Hematopoietic multipotent progenitor cell treated with erythropoietin and hydrocortisone succinate and interleukin-3 and kit ligand, for 4 days (in vitro differentiated cells): Measurements from ENCODE around the gene BSCL2.
A peak's percentile ranks its signal among the peaks of the same experiment; 100 is the strongest.
"Not testable (repeated sequence)": the region's sequence is repeated elsewhere in the genome, so short reads cannot be mapped to it uniquely, and the experiment has no call there.

Experiments
- DNase-seq: peaks from one replicate; pipeline ENCODE4 v3.0.0-alpha.2; 2015

BSCL2 gene

GRCh38 chr11:62682518-62682917 is 24.7 kb downstream of the BSCL2 start:
- DNase-seq, result no peak

DNA sequence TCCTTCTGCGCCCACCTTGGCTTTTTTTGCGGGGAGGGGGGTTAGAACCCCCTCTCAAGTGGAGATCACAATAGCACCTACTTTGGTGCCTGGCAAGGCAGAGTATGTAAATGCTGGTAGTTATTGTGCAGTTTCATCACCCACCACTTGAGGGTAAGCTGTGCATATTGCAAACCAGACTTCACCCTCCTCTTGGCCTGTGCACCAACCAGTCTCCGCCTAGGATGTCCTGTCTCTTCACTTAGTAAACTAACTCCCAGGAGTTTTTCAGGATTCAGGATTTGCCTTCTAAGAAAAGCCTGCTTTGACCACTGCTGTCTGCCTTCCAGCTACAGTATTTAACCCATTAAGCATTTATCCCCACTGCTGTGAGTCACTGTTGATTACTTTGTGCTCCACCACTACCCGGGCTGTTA is 26.4 kb downstream of the BSCL2 start:
- peak; percentile 92 for DNase-seq

DNA sequence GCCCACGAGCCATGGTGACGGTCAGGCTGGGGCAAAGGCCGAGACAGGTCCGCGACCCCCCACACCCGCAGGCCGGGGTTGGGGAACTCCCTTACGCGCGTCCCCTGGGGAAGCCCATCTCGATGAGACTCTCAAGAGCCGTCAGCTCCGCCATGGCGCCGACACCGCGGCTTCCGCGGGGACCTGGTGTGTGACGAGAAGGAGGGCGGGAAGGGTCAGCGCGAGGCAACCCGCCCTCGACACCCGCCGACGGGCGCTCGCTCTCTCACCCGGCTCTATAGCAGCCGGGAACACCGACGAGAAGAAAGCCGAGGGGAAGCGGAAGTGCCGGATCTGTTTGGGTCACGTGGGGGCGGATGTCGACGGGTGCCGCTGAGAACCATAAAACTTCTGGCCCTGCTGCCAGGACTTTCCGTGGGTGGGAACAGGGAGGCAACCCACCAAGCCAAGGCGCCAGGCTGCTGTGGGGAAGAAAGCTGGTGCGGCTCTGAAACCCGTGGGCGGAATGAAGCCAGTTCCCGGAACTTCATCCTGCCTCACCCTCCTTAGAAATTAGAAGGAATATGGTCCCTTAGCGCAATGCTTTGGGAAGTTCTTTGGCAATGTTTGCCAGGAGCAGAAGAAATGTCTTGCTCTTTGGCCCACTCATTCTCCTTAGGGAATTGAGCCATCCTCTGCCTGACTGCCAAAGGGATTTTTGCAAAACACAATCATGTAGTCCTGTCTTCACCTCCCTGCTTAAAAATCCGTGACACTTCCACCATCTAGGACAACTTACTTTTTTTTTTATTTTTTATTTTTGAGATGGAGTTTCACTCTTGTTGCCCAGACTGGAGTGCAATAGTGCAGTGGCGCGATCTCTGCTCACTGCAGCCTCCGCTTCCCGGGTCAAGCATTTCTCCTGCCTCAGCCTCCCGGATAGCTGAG is 28.2 kb downstream of the BSCL2 start, which contains the start of gene UBXN1:
Gene UBXN1 (minus strand): TSS at position 304 of the 927 bp plus-strand sequence. CDS start 150 bp downstream, at position 154.
- peak; percentile 96 for DNase-seq

GRCh38 chr11:62678433-62678769 is 28.8 kb downstream of the BSCL2 start:
- no peak for DNase-seq

DNA sequence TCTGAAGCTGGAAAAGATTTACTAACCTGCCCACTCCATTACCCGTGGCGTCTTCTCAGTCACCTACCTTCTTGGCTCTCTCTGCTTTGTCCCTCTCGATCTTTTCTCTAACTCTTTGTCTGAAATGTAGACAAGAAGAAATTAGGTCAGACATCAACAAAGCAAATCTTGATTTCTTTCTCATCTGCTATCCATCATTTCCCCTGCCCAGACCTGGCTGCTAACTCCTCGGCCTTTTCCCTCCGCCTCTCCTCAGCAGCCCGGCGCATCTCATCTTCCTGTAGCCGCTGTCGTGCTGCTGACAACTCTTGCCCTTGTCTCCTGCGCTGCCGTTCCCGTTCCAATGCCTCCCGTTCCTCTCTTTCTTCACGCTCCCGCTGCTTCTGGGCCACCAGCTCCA is 29.5 kb downstream of the BSCL2 start:
- no peak for DNase-seq

DNA sequence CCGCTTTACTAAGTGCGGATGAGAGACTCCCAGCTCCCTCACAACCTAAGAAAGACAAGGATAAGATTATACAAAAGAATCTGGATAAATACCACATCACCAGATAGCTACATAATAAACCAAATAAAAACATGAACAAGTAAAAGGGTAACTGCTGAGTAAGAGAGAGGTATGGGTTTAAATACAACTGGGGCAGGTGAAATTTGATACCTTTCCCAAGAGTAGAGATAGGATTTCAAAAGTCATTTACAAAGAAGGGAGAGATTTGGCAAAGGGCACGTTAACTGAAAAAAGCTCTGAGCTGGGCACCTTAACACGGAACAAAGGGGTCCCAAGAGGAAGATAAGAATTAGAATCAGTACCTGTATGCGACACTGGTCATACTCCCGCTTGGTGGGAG is 30.1 kb downstream of the BSCL2 start:
- no peak for DNase-seq

GRCh38 chr11:62676698-62677097 is 30.5 kb downstream of the BSCL2 start:
- peak; percentile 13 for DNase-seq

- DNase-seq, result not testable (repeated sequence)
Measured at GRCh38 chr11:62675415-62675814, 31.8 kb downstream of the BSCL2 start.

DNA sequence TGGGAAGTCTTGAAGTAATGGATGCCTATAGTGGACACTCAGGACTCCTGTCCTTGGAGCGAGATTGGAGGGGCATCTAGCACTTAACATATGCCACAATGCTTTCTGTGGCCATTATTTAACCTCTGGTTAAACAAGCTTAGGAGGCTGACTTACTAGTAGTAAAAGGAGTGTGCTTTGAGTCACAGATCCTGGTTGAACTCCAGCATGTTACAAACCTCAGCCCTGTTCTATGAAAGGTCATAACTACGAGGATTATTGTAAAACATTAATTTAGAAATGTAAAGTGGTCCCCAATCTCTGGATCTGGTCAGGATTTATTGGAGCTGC is 34.1 kb downstream of the BSCL2 start:
- no peak for DNase-seq

GRCh38 chr11:62671608-62672389 is 35.4 kb downstream of the BSCL2 start, which contains the start of the genes LBHD1 and UQCC3:
LBHD1 (minus strand) TSS chr11:62672267; CDS start chr11:62670031, 2,236 bp downstream.
UQCC3 (plus strand) TSS chr11:62671673; CDS start chr11:62671746, 73 bp downstream.
- DNase-seq, result peak; percentile 92

- DNase-seq, result no peak
Measured at GRCh38 chr11:62671236-62671607, 36.0 kb downstream of the BSCL2 start.

DNA sequence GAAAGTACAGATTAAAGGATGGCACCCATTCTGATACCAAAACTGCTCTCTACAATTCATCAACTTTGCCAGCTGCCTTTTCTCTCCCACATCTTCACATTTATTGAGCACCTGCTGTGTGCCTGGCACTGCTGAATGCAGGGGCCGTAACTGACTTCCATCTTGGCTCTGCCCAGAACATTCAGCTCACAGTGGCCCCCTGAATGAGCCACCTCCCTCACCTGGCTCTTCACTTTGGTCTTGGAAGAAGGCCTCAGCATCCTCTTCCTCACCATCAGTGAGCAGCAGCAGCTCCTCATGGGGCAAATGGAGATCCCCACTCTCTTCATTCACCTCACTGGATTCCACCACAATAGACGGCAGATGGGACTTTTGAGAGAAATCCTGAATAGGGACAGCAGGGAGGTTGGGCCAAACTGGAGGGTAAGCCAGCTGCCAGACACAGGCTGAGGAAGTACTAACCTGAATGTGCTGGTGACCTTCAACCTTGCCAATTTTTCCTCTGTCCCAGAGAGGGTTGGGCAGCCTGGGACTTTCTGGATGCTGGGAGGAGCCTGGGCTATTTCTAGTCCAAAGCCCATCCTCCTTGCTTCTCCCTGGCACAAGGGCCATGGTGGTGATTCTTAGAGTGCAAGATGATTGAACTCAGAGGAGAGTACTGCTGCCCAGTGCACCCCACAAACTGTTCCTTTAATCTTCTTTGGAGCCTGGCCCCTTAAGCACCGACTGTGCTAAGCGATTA is 37.6 kb downstream of the BSCL2 start:
- DNase-seq, result peak; percentile 39

GRCh38 chr11:62667460-62667859 is 39.8 kb downstream of the BSCL2 start:
- no peak for DNase-seq

DNA sequence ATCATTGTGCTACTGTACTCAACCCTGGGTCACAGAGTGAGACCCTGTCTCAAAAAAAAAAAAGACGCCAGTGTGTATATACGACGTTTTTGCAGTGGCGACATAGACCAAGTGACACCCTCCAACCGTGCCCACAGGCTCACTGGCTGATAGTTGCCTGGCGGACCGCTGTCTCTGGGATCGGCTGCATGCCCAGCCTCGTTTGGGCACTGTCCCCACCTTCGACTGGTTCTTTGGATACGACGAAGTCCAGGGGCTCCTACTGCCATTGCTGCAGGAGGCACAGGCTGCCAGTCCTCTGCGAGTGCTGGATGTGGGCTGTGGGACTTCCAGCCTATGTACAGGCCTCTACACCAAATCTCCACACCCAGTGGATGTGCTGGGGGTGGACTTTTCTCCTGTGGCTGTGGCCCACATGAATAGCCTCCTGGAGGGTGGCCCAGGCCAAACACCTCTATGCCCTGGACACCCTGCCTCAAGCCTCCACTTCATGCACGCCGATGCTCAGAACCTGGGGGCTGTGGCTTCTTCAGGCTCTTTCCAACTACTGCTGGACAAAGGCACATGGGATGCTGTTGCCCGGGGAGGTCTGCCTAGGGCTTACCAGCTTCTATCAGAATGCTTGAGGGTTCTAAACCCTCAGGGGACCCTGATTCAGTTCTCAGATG is 40.8 kb downstream of the BSCL2 start:
- peak; percentile 29 for DNase-seq

DNA sequence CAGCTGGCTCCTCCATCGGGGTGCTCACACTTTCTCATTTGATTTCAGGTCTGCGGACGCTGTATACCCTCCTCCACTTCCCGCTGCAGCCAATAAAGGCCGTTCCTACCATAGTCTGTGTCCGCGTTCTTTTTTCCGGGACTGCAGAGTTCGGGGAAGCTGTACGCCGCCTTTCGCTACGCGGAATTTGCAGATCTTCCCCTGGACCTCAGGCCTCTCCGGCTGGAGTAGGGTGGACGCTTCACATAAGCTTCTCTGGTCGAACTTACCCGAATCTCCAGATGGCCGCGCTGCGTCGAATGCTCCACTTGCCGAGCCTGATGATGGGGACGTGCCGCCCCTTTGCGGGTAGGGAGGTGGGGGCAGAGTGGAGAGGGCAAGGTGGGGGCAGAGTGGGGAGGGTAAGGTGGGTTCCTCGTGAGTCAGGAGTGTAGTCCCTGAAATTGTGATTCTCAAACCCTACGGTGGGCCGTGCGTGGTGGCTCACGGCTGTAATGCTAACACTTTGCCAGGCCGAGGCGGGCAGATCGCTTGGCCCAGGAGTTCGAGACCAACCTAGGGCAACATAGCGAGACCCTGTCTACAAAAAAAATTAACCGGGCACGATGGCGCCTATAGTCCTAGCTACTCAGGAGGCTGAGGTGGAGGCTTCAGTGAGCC is 41.5 kb downstream of the BSCL2 start:
- DNase-seq, result peak; percentile 75

GRCh38 chr11:62665075-62665598 is 42.1 kb downstream of the BSCL2 start, which contains the start of the genes C11orf98 and CSKMT:
C11orf98 (minus strand) TSS chr11:62665210; CDS start chr11:62665169, 41 bp downstream.
CSKMT (plus strand) TSS chr11:62665312; CDS start chr11:62665880, 568 bp downstream.
- peak; percentile 98 for DNase-seq

GRCh38 chr11:62664405-62665074 is 42.7 kb downstream of the BSCL2 start:
- DNase-seq, result peak; percentile 83

DNA sequence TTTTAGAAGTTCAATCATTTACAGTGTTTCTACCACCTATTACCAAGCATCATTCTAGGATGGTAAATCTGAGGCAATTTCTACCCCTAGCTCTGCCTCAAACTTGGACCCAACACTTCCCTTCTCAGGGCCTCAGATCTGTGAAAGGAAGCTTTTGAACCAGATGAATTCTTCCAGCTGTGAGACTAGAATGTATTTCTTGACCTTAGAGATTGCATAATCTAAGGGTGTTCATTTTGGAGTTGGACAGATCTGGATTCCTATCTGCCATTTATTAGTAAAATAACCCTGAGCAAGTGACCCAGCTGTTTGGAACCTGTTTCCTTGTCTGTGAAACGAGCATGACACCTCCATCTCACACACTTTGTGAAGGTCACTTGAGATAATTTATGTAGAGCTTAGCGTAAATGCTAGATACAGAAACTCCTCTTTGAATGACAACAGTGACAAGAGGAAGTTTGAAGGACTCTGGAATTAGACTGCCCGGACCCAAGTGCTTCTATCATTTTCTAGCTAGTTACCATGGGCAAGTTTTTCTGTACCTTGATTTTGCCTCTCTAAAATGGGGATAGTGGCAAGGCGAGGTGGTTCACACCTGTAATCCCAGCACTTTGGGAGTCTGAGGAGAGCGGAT is 50.3 kb downstream of the BSCL2 start:
- peak; percentile 7 for DNase-seq

DNA sequence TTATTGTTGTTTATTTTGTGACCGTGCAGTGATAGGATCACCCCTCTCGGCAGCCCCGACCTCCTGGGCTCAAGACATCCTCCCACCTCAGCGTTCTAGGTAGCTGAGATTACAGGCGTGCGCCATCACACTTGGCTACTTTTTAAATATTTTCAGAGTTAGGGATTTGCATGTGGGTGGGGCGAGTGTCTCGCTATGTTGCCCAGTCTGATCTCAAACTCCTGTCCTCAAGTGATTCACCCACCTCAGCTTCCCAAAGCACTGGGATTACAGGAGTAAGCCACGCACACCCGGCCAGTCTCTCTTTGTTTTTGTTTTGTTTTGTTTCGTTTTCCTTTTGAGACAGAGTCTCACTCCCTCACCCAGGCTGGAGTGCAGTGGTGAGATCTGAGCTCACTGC is 52.9 kb downstream of the BSCL2 start:
- DNase-seq, result no peak
